GM12891 (cell line): ENCODE measurements around the gene KCNAB2.

ENCODE experiments used
- DNase-seq: peaks from one replicate; pipeline ENCODE4 v3.0.0; 2011; ENCODE audit warnings: low spot score; ENCODE audit not compliant: insufficient read length
- FAIRE-seq: peaks from 2 replicates; lab custom pipeline; 2011; peaks lifted over from hg19 to GRCh38; lab: Jason Lieb, UNC
- PAX5 ChIP-seq: IDR thresholded peaks from 2 replicates; pipeline ENCODE4 v1.6.1; 2011; ENCODE audit warnings: low read length, moderate library complexity, mild to moderate bottlenecking; ENCODE audit not compliant: insufficient read depth, severe bottlenecking
- POLR2A ChIP-seq: IDR thresholded peaks from 2 replicates; pipeline ENCODE4 v1.6.1; 2011; ENCODE audit warnings: low read depth, low read length, control low read depth
- POLR2AphosphoS5 ChIP-seq: IDR thresholded peaks from 2 replicates; pipeline ENCODE4 v1.6.1; 2011; ENCODE audit warnings: low read depth, low read length, control low read depth
- POU2F2 ChIP-seq: IDR thresholded peaks from 2 replicates; pipeline ENCODE4 v1.6.1; 2011; ENCODE audit warnings: low read depth, mild to moderate bottlenecking, control low read depth, low read length, moderate library complexity
- SPI1 ChIP-seq: IDR thresholded peaks from 2 replicates; pipeline ENCODE4 v1.6.1; 2011; ENCODE audit warnings: low read depth, low read length, control low read depth
- TAF1 ChIP-seq: IDR thresholded peaks from 2 replicates; pipeline ENCODE4 v1.6.1; 2011; ENCODE audit warnings: low read depth, low read length, control low read depth

KCNAB2 gene

DNA sequence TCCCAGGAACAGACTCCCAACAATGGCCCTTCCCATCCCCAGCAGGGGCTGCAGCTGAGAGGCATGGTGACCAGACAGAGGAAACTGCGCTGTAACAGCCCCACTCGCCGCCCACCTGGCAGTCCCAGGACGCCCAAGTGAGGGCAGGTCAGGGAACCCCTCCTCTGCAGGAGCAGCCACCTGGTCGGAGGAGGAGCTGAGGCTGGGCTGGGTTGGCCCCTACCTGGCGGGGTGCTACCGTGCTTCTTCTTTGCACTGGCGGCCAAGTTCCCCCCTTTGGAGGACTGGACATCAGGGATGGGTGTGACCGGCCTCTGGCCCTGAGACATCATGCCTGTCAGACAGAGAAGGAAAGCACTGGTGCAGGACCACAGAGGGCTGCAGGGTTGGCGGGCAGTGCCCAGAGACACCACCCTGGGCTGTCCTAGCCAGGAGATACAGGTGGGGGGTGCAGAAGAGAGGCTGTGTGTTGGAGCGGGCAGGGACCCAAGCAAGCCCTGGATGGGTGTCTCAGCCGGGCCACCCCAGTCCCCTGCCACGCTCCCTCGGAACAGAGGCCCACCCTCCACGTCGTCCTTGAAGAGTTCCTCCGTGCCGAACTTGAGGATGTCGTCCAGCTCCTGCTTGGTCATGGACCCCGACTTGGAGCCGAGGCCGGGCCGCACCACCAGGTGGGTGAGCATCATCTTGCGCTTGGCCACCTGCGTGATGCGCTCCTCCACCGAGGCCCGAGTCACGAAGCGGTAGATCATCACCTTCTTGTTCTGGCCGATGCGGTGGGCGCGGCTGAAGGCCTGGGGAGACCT lies 82.8 kb downstream of the KCNAB2 start:
- TF ChIP-seq POLR2A, result no peak
- TF ChIP-seq POU2F2, result no peak
- TF ChIP-seq PAX5, result no peak
- TF ChIP-seq POLR2AphosphoS5, result no peak
- TF ChIP-seq SPI1, result no peak
- no peak for TF ChIP-seq TAF1
- no peak for DNase-seq
- no peak for FAIRE-seq

DNA sequence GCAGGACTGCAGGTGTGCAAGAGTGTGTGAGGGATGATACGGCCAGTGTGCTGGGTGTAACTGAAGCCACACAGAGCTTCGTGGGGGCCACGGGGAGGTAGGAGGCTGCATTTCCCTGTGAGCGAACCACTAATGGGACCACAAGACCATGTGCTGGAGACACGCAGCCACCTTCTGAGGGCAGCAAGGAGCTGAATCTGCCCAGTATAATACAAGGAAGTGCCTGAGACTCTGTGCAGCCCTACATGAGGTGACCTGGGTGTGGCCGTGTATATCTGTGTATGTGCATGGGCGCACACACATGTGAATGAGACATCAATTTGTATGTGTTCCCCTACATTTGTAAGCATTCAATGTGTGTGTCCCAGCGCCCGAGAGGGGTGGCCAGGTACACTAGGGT lies 83.6 kb downstream of the KCNAB2 start:
- TF ChIP-seq PAX5, result no peak
- TF ChIP-seq TAF1, result no peak
- TF ChIP-seq POLR2AphosphoS5, result no peak
- no peak for TF ChIP-seq POLR2A
- TF ChIP-seq SPI1, result no peak
- no peak for DNase-seq
- FAIRE-seq, result no peak

GRCh38 chr1:6130036-6130435 lies 84.3 kb downstream of the KCNAB2 start:
- FAIRE-seq, result no peak
- no peak for TF ChIP-seq PAX5
- no peak for TF ChIP-seq POU2F2
- no peak for TF ChIP-seq SPI1
- TF ChIP-seq TAF1, result no peak
- no peak for TF ChIP-seq POLR2AphosphoS5
- TF ChIP-seq POLR2A, result no peak
- no peak for DNase-seq

DNA sequence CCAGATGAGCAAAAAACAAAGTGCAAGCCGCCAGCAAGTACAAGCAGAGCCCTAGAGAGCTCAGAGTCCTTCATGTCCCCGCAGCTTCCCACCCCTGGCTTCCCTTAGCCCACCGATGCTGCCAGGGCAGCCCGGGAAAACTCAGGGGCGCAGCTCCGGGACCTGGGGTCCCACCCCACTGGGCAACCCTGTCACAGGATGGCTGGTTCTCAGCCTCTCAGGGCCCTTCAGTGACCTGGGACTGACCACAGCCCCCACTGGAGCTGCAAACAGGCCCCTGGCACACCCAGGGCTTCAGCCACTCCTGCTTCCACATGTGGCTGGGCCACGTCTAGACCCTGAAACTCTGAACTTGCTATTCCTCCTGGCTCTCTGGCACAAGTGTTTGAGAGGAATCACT lies 84.9 kb downstream of the KCNAB2 start:
- no peak for DNase-seq
- no peak for FAIRE-seq
- TF ChIP-seq TAF1 (no peak), SPI1 (no peak), PAX5 (no peak), POLR2A (no peak), POU2F2 (no peak), POLR2AphosphoS5 (no peak)

DNA sequence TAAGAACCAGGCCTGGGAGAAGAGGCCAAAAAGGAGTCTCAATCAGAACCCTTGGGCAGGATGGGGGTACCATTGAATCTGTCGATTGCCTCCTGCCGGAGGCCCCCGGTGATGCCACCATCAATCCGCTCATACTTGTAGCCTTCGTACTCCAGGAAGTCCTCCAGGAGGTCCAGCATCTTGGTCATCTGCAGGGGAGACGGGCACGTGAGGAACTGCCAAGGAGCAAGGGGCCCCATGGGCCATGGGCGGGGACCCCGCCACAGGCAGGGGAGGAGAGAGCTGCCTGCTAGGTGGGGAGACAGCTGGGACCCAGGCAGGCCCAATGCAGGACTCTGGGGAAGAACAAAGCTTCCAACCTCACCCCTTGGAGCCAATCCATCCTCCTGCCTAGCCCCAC lies 85.9 kb downstream of the KCNAB2 start:
- TF ChIP-seq POLR2A (no peak), PAX5 (no peak), POLR2AphosphoS5 (no peak), TAF1 (no peak), POU2F2 (no peak), SPI1 (no peak)
- DNase-seq (no peak), FAIRE-seq (no peak)

GRCh38 chr1:6133146-6133895 lies 87.6 kb downstream of the KCNAB2 start:
- DNase-seq (no peak), FAIRE-seq (no peak)
- TF ChIP-seq PAX5, result no peak
- no peak for TF ChIP-seq SPI1
- no peak for TF ChIP-seq POU2F2
- TF ChIP-seq TAF1, result no peak
- no peak for TF ChIP-seq POLR2A
- TF ChIP-seq POLR2AphosphoS5, result no peak

- DNase-seq (no peak), FAIRE-seq (no peak)
- TF ChIP-seq POLR2A (no peak), SPI1 (no peak), TAF1 (no peak), POLR2AphosphoS5 (no peak)
Observed at GRCh38 chr1:6134206-6134605, 88.5 kb downstream of the KCNAB2 start.

GRCh38 chr1:6134741-6135510 lies 89.2 kb downstream of the KCNAB2 start:
- DNase-seq (no peak), FAIRE-seq (no peak)
- TF ChIP-seq TAF1, result no peak

DNA sequence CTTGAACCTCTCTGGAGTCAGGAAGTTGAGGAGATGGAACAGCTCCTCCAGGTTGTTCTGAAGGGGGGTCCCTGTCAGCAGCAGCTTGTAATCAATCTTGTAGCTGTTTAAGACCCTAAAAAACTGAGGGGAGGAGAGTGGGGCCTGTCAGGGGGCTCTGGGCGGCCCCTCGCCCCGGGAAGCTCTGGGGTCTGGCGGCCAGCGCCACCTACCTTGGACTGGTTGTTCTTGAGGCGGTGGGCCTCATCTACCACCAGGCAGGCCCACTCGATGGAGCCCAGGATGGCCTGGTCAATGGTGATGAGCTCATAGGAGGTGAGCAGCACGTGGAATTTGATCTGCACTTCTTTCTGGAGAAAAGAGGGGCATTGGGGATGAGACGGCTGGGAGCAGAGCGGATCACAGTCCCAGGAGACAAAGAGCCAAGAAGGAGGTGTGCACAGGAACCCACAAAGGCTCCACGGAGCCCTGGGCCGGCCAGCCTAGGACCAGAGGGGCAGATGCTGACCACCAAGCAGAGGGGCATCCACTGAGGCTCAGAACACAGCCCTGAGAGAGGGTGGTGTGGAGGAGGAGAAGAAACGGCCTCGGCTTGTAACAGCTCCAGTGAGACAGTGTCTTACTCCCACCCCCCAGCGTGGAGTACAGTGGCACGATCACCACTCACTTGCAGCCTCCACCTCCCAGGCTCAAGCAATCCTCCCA lies 91.0 kb downstream of the KCNAB2 start:
- no peak for TF ChIP-seq TAF1
- no peak for TF ChIP-seq POLR2A
- no peak for TF ChIP-seq PAX5
- no peak for TF ChIP-seq SPI1
- TF ChIP-seq POLR2AphosphoS5, result no peak
- TF ChIP-seq POU2F2, result no peak
- DNase-seq (no peak), FAIRE-seq (no peak)
